Glomerular visceral epithelial cell (primary cell): ENCODE measurements around the gene HLCS.

Experiments
- DNase-seq: peaks from one replicate; pipeline ENCODE4 v3.0.0-alpha.2; 2016; ENCODE audit errors: extremely low spot score

The HLCS gene

DNA sequence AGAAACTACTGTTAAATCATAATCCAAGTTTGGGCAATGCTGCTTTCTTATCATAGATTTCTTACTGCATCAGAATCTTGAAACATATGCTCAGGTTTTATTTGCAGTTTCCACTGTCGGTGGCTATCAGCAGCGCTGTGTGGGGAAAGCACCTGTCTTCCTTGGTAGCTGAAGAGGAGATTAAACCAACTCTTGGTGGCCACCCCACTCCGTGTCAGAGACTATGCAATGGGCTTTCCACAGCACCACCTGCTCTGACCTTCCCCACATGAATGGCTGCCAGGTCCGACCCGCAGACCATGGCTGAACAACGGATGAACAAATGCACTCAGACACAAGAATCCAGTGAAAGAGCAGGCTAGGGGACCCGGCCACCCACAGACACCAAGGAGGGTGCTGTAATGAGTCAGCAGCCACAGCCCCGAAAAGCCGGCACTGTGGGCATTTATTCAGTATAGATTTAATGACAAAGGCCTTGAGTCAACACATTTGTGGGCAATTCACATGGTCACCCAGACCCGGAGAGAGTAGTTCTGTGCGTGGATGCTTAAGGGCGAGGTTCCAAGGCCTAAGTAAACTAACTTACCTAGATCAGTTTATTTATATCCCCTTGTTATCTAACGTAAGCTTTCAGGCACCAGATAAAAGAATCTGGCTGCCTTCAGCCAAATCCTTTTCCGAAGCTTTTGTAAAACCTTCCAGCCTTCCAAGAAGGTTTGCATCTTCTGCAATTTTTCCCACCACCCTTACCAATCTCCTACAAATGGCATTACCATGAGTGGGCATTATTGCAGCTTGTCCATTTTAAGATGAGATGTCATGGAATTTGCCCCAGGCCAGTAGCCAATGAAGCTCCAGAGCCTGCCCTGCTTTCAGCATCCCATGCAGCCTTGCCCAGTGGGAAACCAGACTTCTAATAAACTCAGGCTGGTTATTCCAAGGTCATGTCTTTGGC, 82.7 kb downstream of the HLCS start:
- peak; percentile 99 for DNase-seq

DNA sequence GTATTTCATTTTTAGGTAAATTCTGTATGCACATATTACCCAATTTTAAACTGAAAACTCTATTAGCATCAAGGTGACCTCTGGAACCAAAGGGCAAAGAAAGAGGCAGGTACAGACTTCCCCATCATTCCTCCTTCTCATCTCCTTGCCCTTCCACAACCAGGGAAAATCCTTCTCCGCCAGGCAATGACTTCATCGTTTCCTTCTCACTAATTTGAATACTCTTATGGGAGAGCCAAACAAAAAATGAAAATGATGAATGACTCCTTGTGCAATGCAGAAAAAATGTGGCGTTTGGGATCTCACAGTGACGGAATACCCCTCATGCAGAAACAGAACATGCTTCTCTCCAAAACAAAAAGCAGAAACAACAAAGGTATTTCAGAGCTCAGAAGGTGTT, 83.7 kb downstream of the HLCS start:
- DNase-seq, result peak; percentile 83

DNA sequence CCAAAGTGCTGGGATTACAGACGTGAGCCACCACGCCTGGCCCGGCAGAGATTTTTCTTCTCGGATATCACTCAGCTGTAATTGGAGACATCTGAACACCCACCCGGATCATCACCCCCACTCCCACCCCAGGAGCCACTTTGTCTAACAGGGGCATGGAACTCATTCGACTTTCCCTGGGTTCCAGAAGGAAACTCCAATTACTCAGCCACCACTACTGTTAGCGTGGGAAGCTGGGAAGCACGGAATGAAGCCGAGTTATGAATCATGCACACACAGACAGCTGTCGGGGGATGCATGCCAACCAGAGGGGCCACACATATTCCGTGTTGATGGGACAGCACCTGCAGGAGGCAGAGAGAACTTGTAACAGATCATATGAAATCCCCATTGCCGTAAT, 85.2 kb downstream of the HLCS start:
- DNase-seq, result peak; percentile 97

DNA sequence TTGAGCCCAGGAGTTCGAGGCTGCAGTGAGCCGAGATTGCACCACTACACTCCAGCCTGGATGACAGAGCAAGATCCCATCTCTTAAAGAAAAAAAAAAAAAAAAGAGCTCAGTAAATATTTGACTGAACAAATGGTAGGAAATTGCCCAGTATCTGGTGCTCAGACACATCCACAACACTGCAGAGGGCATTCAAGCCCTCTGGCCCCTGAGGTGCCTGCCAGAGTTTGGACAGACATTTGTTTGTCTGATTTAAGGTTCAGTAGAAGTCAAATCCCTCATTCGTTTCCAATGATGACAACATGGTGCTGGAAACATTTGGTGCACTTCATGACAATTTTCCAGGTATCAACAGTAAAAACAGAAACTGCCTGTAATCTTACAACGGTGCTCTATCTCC, 86.6 kb downstream of the HLCS start:
- no peak for DNase-seq

DNA sequence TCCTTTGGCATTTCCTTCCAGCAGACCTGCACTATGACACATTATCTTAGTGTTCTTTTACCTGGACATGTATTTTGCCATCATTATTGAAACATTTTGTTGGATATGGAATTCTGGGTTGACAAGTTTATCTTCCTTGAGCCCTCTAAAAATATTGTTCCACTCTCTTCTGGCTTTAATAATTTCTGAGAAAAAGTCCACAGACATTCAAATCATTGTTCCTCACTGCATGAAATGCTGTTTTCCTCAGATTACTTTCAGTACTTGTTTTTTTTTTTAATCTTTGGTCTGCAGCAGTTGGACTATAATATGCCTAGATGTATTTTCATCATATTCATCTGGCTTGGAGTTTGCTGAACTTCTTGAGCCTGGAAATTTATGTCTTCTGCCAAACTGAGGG, 88.7 kb downstream of the HLCS start:
- DNase-seq, result no peak

DNA sequence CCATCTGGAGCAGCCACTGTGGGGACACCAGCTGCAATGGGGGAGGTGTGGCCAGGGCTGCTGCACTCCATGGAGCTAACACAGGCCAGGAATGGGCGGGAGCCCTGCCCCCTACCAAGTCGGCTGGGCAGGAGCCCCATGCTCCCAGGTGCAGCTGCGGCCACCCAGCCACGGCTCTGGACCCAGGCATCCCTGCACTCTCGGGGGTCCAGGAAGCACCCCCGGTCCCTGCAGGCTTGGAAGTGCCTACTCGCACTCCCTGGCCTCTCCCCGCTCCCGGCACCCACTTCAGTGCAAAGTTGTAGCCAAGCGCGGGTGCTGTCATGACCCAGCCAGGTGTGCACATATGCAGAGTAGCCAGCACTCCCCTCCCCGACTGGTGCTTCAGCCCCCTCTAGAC, 91.8 kb downstream of the HLCS start:
- no peak for DNase-seq

DNA sequence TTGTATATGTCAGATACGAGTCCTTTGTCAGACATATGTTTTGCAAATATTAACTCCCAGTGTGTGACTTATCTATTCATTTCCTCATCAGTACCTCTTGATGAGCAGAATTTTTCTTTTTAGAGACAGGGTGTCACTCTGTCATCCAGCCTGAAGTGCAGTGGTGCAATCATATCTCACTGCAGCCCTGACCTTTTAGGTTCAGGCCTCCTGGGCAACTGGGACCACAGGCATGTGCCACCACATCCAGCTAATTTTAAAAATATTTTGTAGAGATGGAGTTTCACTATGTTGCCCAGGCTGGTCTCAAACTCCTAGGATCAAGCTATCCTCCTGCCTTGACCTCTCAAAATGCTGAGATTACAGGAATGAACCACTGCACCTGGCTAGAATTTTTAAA, 93.0 kb downstream of the HLCS start:
- DNase-seq, result peak; percentile 43

DNA sequence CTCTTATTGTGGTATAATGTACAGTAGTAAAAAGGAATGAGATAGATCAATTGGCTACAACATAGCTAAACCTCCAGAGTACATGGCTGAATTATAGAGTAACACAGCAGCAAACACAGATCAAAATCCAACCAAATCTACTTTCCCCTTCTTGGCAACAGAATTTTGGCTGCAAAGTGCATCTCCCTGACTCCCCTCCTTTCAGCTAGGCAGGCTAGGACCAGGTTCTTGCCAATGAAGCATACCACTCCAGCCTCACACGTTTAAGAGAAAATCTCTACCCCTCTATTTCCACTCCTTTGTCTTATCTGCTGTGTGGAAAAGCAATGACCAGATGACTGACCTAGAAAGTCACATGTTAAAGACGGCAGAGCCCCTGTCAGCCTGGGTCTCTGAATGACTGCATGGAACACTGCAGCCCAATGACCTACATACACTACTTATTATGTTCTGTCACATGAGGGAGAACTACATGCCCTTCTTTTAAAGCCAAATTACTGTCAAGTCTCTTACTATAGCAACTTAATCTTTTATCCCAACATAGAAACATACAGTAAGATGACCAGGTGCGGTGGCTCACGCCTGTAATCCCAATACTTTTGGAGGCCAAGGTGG, 99.1 kb downstream of the HLCS start:
- no peak for DNase-seq

DNA sequence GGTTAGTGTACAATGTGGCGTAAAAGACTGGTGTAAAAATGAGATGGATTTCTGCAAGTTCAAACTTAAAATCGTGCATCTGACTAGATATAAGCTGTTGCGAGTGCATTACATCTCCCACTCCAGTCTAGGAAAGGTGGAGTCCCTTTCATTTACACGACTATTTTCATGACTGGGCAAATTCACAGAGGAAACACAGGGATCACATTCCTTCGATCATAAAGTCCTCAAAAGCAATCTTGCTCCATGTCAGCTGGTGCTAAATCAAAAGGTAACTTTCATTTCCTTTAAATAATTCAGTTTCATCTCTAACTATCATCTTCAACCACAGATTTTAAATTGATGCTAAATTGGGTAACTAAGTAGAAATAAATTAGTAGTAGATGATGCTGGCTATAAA, 100.0 kb downstream of the HLCS start:
- DNase-seq, result no peak

DNA sequence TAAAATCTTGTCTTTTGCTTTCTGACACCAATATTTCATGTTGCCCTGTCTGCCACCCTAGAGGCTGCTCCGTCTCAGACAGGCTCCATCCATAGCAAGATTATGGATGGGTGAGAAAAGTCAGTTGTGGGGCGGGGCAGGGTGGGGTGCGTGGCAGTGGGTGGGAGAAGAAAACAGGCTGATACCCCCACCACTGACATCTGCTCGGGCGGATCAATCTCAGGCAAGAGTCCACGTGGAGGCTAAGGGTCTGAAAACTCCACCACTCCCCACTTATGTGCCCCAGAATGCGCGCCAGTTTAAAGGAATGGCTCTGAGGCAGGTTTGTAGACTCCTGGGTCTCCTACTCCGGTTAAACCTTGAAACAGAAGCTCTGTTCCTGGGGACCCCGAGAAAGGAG, 101.5 kb downstream of the HLCS start:
- no peak for DNase-seq

DNA sequence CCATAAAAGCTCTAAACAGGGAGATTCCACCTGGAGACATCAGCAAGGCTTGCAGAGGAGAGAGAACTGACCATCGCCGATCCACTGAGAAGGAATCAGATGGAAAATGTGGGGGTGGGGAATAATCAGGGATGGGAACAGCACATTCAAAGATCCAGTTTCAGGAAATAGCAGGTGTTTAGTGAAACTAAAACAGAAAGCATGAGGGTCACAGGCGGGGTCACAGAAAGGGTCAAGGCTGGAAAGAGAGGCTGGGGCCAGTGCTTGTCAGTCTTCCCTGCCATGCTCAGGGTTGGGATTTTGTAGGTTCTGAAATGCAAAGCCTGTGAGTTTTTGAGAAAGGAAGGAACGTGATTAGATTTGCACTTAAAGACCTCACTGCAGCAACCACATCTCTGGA, 103.2 kb downstream of the HLCS start:
- DNase-seq, result no peak

DNA sequence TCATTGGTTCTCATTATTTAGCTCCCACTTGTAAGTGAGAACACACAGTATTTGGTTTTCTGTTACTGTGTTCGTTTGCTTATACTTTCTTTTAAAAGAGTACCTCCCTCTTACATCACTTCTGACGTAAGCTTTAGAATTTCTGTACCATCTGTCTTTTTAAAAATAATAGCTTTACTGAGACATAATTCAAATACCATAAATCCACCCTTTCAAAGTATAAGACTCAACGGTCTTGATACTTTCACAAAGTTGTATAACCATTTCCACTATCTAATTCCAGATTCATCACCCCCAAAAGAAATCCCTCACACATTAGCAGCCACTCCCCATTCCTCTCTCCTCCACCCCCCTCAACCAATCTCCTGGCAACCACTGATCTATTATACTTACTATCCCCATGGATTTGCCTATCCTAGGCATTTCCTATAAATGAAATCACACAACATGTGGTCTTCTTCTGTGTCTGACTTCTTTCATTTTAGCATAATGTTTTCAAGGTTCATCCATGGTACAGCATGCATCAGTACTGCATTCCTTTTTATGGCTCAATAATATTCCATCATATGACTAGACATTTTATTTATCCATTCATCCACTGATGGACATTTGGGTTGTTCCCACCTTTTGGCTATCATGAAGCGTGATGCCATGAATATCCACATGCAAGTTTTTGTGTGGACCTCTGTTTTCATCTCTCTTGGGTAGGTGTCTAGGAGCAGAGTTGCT, 104.7 kb downstream of the HLCS start:
- no peak for DNase-seq

DNA sequence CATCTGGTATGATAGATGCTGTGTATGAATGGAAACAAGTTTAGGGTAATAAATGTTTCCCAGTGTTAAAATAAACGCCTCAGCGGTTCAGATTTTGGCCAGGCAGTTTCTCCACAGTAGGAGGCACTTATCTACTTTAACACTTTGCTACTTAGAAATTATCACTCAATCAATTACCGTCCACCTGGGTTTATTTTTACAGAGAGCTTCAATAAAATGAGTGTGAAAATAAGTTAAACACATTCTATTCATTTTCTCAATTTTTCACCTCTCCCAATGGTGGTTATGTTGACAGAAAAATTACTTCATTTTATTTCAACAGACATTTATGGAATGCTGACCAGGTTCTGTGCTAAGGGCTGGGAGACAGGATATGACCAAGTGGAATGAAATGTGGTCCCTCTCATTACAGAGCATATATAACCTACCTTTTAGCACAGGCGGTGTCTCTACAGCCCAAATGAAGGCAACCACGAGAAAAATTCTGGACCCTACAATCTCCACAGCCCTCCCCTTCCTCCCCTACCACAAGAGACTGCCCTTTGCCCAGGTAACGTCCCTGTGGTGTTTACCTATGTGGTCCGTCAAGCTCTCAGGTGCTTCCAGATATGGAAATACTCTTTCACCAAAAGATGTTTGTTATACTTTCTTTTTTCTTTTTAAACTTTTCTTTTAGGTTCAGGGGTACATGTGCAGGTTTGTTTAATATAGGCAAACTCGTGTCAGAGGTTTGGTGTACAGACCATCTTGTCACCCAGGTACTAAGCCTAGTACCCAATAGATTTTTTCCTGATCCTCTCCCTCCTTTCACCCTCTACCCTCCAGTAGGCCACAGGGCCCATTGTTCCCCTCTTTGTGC, 105.5 kb downstream of the HLCS start:
- peak; percentile 89 for DNase-seq

DNA sequence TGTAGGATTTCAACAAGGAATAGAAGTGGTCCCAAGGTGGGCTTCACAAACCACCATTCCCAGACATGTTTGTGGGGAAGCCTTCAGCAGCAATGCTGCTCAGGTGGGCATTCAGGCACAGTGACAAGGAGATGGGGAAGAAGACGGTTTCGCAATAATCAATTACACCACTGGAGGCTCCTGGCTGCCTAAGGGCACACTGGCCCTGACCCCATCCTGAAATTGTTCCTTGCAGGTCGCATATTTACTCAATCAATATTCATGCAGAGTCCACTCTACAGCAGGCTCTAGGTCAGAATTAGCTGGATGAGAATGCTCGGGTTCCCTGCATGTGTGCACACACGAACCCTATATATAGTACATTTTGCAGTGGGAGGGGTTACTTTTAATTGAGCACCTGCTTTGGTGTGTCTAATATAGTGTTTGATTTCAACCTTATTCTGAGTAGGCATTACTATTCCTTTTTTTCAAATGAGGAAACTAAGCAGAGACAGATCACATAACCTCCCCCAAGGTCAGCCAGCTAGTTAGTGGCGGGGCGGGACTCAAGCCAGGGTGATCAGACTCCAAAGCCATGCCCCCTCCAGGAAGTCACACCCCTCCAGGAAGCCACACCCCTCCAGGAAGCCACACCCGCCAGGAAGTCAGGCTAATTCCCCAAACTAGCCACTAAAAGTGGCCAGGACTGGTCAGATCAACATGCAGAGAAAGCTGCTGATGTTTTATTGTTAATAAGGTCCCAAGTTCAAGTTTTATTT, 106.5 kb downstream of the HLCS start:
- DNase-seq, result peak; percentile 87

DNA sequence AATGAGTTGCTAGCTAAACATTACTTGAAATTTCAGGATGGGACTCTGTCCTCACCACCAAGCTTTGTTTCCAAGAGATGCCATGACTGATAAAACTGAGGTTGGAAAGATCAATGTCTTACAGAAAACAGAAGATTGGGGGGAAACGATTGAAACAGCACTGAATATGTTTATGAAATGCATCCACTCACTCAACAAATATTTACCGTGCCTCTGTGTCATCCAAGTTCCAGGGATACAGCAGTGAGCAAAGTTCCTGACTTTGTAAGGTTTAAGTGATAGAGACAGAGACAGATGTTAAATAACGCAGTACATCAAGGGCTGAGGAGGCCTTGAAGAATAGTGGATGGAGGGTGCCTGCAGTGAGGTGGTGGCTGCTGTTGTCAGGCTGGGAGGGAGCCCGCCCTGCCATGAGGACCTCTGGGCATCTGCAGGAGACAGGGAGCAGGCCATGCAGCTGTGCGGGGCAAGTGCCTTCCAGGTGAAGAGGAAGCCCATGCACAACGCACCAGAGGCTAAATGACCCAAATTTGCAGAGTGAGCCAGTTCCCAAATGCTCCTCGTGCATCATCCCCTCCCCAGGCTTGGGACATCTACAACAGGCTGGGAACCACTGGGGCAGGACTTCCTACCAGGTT, 108.0 kb downstream of the HLCS start:
- DNase-seq, result no peak

DNA sequence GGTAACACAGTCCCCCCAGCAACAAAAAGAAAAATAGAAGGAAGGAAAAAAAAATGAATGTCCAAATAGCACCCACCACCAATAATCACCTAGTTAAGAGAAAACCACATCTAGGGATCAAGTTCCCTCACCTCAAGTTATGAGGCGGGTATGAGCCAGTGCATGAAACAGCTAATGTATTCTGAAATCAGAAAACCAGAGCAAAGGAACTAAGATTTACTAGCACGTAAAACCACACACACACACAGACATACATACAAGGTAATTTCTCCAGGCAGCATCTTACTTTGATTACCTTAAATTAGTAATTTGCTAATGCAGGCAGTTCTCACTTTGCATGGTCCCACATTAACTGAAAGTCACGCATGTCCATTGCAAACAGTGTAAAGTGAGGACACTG, 109.8 kb downstream of the HLCS start:
- DNase-seq, result no peak

DNA sequence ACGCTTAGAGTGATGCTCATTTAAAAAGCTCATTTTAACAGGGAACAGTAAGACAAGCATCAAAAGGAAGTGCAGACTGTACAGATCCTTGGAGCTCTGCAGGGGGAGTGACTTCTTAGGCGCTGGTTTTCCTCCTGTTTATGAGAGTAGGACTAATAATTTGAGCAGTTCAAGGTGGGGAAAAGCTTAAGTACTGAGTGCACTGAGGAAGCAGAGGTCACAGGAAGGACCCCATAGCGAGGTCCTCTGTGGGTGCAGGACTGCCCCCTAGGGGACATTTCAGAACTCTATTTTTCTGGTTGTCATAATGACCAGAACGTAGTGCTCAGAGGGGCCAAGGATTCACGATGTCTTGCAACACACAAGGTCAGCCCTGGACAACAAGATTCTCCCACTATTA, 112.1 kb downstream of the HLCS start:
- peak; percentile 65 for DNase-seq

DNA sequence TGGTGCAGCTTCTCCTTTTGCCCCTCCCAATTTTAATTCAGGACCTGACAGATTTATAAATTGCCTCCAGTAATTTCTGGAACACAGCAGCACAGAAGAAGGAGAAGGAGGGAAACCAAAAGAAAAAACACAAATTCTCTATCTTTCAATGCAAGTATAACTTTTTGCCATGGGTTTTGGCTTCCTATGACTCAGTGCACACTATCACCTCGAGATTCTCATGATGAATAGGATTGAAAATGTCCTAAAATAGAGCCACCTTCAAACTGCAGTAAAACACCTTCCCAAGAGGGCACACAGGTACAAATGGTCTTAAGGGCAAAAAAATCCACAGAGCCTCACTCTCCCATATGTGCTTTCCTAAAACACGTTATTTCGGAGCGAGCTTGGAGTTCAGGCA, 113.6 kb downstream of the HLCS start:
- DNase-seq, result no peak

DNA sequence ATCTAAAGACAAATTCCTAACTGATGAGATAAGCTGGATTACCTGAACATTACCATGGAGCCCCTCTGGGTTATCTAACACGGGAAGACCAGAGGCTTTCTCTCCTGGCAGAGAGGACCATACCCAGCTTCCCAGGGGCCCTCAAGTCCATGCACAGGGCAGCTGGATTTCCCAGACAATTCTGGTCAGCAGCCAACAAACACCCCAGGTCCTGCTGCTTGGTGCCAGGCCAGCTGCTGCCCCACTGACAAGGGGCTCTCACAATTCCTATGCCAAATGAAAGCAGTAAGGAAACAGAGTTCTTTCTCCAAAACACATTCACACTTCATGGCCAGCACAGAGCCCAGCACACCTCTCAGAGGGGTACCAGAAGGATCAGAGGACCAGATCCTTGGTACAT, 114.2 kb downstream of the HLCS start:
- DNase-seq, result peak; percentile 21

DNA sequence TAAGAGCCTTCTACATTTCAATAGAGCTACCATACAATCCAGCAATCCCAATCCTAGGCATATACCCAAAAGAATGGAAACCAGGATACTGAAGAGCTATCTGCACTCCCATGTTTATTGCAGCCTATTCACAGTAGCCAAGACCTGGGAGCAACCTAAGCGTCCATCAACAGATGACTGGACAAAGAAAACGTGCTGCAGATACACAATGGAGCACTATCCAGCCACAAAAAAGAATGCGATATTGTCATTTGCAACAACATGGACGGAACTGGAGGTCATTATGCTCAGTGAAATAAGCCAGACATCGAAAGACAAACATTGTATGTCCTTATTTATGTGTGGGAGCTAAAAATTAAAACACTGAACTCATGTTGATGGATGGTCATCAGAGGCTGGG, 115.3 kb downstream of the HLCS start:
- DNase-seq, result no peak

DNA sequence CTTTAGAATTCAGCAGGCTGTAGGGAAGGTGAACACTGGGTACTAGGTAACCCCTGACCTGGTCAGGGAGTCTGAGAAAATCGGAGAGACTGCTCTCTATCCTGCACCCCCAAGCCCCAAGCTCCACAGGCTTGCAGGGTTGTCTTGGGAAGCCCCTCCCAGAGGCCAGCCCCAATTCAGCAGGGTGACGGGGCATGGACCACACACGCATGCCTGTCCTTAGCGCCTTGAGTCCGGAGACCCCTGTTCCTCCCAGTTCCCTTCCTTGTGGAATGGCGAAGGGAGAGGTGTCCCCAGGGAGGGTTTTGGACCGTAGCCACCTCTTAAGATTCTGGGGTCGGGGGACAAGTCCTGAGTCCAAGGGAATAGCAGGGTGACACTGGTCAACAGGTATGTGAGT, 116.1 kb downstream of the HLCS start:
- DNase-seq, result no peak
